Activated T-helper 2 cell treated with anti-CD3 and anti-CD28 coated beads, Interferon-gamma antibody, Interleukin-2, Interleukin-4, amounts not matched to agents 10 μg/mL and 5 μg/mL and 100 μg/mL, durations not matched to agents 14 hours and 24 hours and 36 hours (primary cell): ENCODE measurements around the gene LSP1. TPM values are rescaled to one million over a fixed set of nuclear protein-coding genes. Genes with fewer than 3 reads are reported as not detected.
A peak's percentile ranks its signal among the peaks of the same experiment; 100 is the strongest.

Experiments used
- DNase-seq: peaks from one replicate; pipeline ENCODE4 v3.0.0; 2021; ENCODE audit warnings: low spot score
- H3K27ac Mint-ChIP-seq: one replicate; pipeline ENCODE4 v1.8.0; 2021; ENCODE audit warnings: mixed read lengths
- H3K27me3 Mint-ChIP-seq: one replicate; pipeline ENCODE4 v1.8.0; 2021; ENCODE audit warnings: low read depth, mixed read lengths
- H3K36me3 Mint-ChIP-seq: one replicate; pipeline ENCODE4 v1.8.0; 2021; ENCODE audit warnings: low read depth, mixed read lengths
- H3K4me1 Mint-ChIP-seq: one replicate; pipeline ENCODE4 v1.8.0; 2021; ENCODE audit warnings: low read depth, mixed read lengths
- H3K4me3 Mint-ChIP-seq: one replicate; pipeline ENCODE4 v1.8.0; 2021; ENCODE audit warnings: low read depth, mild to moderate bottlenecking, moderate library complexity, mixed read lengths
- H3K9me3 Mint-ChIP-seq: one replicate; pipeline ENCODE4 v1.8.0; 2021; ENCODE audit warnings: mixed read lengths
- intact Hi-C: fragments of 100-400 bp; cut with micrococcal nuclease; formaldehyde crosslinking; loops from one replicate; pipeline ENCODE4 v1.15.1; 2023
- total RNA-seq: library from RNA; stranded (reverse); gene quantifications from 2 replicates; pipeline ENCODE4 v1.2.3, GENCODE V29; 2022

Gene LSP1
- total RNA-seq, 1 donor from 2014 or later = 449 TPM

DNA sequence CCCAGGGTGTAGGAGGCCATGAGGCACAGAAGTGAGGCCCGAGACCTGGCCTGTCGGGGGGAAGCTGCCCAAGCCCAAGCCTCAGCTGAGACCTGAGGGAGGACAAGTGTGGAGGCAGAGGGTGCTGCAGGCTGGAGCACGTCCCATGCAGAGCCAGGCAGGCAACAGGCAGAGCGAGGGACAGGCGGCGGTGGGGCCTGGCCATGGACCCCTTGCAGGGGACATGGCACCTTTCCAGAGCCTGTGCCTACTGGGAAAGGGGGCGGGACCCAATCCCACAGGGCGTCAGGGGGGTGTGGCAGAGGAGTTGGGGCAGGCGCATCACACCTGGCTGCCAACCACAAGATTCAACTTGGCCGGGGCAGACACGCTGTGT is 9.8 kb upstream of the LSP1 start:
- no peak for DNase-seq
- peaks cover 1% of the 10 kb centered on the region for H3K27me3 Mint-ChIP-seq
- no peak overlapping the region for H3K4me3 Mint-ChIP-seq
- intact Hi-C loops = no loop called here
- H3K27ac Mint-ChIP-seq = peak overlapping the region; percentile 95
- peaks cover 37% of the 10 kb centered on the region for H3K4me1 Mint-ChIP-seq
- no peaks in the 10 kb centered on the region for H3K36me3 Mint-ChIP-seq
- no peaks in the 10 kb centered on the region for H3K9me3 Mint-ChIP-seq

DNA sequence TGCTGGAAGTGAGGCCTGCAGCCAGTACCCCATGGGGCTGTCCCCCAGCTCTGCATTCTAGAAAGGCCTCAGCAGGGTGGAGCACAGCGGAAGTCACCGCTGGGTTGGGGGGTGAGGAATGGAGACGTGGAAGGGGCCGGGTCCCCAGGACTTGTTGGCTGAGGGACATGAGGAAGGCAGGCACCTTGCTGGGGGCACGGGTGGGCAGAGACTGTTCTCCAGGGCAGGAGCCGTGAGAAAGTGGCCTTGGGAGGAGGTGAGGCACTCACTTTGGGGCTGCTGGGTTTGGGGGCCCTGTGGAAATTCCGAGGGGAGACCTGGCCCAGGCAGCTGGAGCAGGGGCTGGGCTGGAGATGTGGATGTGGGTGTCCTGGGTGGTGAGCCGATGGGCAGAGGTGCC is 9.1 kb upstream of the LSP1 start:
- H3K4me1 Mint-ChIP-seq = peaks cover 37% of the 10 kb centered on the region
- no peaks in the 10 kb centered on the region for H3K9me3 Mint-ChIP-seq
- no peak overlapping the region for H3K4me3 Mint-ChIP-seq
- peaks cover 1% of the 10 kb centered on the region for H3K27me3 Mint-ChIP-seq
- H3K36me3 Mint-ChIP-seq = no peaks in the 10 kb centered on the region
- intact Hi-C loops = no loop called here
- no peak for DNase-seq
- H3K27ac Mint-ChIP-seq = peak overlapping the region; percentile 95

DNA sequence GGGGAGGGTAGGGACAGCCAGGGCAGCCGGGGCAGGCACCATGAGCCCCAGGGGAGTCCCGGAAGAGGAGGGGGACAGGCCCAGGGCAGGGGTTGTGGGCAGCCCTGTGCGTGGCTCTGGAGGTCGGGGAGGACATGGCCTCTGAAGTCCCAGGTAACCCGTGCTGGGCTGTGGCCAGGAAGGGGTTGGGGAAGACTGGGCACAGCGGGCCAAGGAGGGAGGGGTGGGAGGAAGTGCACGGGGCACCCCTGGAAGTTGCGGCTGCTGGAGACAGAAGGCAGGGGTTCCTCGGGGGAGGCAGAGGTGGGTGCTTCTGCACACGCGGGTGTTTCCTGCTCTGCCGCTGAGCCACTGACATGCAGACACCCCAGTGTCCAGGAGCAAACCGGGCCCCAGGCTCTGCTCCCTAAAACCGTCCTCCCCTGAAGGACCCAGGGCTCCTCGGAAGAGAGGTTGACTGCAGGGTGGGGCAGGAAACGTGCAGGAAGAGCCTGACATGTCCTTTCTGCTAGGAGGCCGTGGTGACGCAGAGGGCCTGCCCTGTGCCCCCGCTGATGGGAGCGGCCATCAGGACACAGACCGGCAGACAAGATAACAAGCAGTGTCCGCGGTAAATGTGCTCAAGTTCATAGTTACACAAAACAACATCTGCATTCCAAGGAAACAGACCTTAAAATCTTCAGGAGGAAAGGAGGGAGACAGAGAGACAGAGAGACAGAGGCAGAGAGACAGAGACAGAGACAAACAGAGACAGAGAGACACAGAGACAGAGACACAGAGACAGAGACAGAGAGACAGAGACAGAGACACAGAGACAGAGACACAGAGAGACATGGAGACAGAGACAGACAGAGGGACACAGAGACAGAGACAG is 8.4 kb upstream of the LSP1 start:
- intact Hi-C loops = no loop called here
- peak; percentile 32 for DNase-seq
- H3K4me1 Mint-ChIP-seq = peaks cover 39% of the 10 kb centered on the region

DNA sequence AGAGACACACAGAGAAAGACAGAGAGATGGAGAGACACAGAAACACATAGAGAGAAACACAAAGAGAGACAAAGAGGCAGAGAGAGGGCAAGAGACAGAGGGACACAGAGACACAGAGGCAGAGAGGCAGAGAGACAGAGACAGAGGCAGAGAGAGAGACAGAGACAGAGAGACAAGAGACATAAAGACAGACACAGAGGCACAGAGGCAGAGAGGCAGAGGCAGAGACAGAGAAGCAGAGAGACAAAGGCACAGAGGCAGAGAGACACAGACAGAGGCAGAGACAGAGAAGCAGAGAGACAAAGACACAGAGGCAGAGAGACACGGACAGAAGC is 7.8 kb upstream of the LSP1 start:
- peaks cover 1% of the 10 kb centered on the region for H3K27me3 Mint-ChIP-seq
- peak overlapping the region; percentile 73 for H3K4me3 Mint-ChIP-seq
- H3K9me3 Mint-ChIP-seq = no peaks in the 10 kb centered on the region
- H3K27ac Mint-ChIP-seq = peak overlapping the region; percentile 95
- intact Hi-C loops = no loop called here
- no peak for DNase-seq
- no peaks in the 10 kb centered on the region for H3K36me3 Mint-ChIP-seq
- H3K4me1 Mint-ChIP-seq = peaks cover 37% of the 10 kb centered on the region

More for the DNA sequence above, 8.4 kb upstream of the LSP1 start:
- no peaks in the 10 kb centered on the region for H3K36me3 Mint-ChIP-seq
- peak overlapping the region; percentile 73 for H3K4me3 Mint-ChIP-seq
- H3K9me3 Mint-ChIP-seq = no peaks in the 10 kb centered on the region
- H3K27ac Mint-ChIP-seq = peak overlapping the region; percentile 95
- H3K27me3 Mint-ChIP-seq = peaks cover 1% of the 10 kb centered on the region

DNA sequence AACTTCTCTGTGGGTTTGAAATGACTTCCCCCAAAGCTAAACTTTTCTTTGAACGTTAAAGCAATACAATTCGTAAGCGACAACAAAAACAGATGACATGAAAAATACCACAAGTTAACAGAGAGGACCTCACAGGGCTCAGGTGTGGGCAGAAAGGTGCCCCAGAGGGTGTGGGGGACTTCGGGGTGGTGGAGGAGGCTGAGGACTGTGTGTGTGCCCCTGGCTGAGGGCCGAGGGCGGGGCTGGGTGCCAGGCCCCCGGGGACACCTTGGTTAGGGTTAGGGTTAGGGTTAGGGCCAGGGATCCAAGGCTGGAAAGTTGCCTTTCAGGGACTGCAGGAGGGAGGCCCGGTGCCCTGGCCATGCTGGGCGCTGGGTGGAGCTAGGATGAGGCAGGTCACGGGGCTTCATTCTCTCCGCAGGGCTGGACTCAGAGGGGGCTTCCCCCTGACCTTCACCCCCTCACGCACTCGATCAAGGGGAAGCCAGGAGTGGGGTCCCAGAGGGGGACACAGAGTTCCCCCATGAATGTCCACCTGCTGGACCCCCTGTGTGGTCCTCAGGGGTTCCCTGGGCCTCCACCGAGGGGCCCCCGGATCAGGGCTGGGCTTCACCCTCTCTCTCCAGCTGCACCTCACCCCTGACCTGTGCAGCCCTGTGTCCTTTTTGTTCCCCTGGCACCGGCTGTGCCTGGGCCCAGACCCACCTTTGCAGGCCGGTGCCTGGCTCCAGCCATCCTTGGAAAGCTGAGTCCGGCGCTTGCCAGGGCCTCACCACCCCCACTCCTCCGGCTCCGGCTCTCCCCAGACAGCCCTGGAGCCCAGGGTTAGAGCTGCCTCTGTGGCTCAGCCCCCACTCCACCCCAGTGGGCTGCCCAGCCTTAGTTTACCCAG is 7.1 kb upstream of the LSP1 start:
- DNase-seq = no peak
- Mint-ChIP-seq H3K9me3 (no peaks in the 10 kb centered on the region), H3K4me3 (no peak overlapping the region), H3K4me1 (peaks cover 44% of the 10 kb centered on the region), H3K27ac (peak overlapping the region; percentile 95), H3K27me3 (peaks cover 1% of the 10 kb centered on the region), H3K36me3 (no peaks in the 10 kb centered on the region)
- intact Hi-C loops = no loop called here

DNA sequence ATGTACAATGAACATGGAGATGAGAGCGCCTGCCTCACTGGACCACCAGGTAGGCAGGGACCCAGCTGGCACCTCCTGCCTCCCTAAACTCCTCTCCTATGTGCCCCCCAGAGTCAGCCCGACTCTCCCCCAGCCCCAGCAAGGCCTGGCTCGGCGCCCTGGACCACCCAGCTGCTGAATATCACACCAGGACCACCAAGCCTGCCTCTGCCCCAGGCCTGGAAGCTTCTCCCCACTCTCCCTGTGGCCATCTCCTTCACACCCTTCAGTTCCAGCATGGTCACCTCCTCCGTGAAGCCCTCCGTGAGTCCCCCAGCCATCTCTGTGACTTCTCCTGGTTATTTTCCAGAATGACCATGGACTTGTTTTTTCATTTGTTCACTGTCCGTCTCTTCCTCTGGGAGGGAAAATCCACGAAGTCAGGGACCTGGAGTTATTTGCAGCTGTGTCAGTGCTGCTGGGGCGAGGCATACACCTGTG is 6.4 kb upstream of the LSP1 start:
- no peak for DNase-seq
- Mint-ChIP-seq H3K4me3 (no peak overlapping the region), H3K4me1 (peaks cover 49% of the 10 kb centered on the region), H3K27ac (no peak overlapping the region), H3K9me3 (no peaks in the 10 kb centered on the region), H3K27me3 (peaks cover 1% of the 10 kb centered on the region), H3K36me3 (no peaks in the 10 kb centered on the region)
- intact Hi-C loops = no loop called here

DNA sequence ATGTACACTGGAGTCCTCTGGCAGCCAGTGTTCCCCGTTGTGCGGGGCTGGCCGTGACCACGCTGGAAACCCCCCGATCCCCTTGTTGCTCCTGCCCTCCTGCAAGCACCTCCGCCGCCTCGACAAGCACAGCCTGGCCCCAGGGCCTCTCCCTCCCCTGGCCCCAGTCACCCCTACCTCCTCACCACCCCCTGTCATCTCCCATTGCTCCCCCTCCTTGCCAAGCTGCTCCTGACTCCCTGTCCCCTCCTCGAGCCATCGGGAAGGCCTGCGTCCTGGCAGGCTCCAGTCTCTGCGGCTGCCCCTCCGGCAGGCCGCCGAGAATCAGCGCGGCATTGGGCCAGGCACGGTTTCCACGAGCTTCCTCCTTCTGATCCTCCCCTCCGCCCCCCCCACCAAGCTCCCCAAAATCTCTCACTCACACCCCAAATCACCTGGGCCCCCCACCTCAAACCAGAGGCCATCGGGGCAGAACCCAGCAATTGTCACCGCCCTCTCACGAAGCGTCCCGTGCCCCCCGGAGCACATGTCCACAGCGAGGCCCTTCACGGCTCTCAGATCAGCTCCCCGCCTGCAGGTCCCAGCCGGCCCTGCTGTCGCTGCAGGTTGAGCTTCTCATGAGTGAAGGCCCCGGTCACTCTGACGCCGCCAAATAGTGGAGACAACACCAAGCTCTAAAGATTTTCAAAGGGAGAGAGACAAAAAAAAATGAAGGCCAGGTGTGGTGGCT is 5.7 kb upstream of the LSP1 start:
- no peak overlapping the region for H3K4me3 Mint-ChIP-seq

DNA sequence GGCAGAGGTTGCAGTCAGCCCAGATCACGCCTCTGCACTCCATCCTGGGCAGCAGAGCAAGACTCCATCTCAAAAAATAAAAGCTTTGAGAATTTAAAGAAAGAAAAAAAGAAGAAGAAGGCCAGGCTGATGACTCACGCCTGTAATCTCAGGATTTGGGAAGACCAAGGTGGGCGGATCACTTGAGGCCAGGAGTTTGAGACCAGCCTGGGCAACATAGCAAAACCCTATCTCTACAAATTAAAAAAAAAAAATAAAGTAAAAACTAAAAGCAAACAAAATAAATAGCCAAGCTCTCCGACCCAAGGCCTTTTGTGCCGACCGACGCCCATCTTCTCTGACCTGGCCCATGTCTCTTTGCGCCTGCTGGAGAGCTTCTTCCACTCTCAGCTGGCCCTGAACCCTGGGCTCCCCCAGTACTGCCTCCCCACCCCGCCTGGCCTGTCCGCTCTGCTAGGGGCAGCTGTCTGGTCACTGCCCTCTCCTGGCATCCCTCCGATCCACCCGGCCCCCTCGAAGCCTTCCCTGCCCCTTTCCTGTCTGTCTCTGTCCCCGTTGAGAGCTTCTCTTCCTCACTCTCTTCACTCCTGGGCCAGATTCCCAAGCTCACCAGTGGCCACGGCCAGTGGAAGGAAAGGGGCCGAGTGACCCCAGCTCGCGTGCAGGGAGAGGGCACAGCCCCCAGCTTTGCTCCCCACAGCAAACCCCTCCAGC is 4.8 kb upstream of the LSP1 start:
- Mint-ChIP-seq H3K36me3 (peaks cover 3% of the 10 kb centered on the region), H3K27me3 (peaks cover 1% of the 10 kb centered on the region), H3K4me3 (no peak overlapping the region), H3K27ac (no peak overlapping the region), H3K9me3 (no peaks in the 10 kb centered on the region), H3K4me1 (peaks cover 56% of the 10 kb centered on the region)
- intact Hi-C loops = no loop called here
- no peak for DNase-seq

More for the DNA sequence above, 5.7 kb upstream of the LSP1 start:
- H3K36me3 Mint-ChIP-seq = no peaks in the 10 kb centered on the region
- peaks cover 1% of the 10 kb centered on the region for H3K27me3 Mint-ChIP-seq
- DNase-seq = no peak
- peaks cover 51% of the 10 kb centered on the region for H3K4me1 Mint-ChIP-seq
- H3K9me3 Mint-ChIP-seq = no peaks in the 10 kb centered on the region
- H3K27ac Mint-ChIP-seq = peak overlapping the region; percentile 36
- intact Hi-C loops = no loop called here

DNA sequence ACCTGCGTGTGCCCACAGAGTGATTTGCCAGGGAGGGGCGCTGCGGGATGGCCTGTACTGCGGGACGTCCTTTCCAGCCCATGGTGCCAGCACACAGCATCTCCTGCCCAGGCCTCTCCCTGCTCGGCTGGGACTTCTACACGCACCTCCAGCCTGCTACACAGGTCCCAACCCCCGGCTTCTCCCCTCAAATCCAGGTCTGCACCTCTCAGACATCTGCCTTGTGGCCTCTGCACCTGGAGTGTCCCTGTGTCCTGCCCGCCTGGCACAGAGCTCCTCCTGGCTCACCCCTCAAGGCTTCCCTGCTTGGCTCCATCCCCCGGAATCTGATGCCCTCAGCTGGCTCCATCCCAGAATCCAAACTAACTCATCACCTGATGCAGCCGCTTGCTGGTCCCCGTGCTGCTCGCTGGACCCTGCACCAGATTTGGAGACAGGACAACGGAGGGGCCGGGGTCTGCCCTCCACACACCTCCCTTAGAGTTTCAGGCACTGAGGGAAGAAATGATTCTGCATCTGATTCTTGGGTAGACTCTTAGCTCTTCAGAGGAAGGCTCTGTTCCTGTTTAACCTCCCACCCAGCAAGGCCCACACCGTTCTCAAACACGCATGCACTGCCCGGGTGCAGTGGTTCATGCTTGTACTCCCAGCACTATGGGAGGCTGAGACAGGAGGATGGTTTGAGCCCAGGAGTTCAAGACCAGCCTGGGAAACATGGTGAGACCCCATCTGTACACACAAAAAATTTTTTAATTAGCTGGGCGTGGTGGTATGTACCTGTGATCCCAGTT is 4.0 kb upstream of the LSP1 start:
- Mint-ChIP-seq H3K9me3 (no peaks in the 10 kb centered on the region), H3K27me3 (peaks cover 1% of the 10 kb centered on the region), H3K4me3 (no peak overlapping the region)

DNA sequence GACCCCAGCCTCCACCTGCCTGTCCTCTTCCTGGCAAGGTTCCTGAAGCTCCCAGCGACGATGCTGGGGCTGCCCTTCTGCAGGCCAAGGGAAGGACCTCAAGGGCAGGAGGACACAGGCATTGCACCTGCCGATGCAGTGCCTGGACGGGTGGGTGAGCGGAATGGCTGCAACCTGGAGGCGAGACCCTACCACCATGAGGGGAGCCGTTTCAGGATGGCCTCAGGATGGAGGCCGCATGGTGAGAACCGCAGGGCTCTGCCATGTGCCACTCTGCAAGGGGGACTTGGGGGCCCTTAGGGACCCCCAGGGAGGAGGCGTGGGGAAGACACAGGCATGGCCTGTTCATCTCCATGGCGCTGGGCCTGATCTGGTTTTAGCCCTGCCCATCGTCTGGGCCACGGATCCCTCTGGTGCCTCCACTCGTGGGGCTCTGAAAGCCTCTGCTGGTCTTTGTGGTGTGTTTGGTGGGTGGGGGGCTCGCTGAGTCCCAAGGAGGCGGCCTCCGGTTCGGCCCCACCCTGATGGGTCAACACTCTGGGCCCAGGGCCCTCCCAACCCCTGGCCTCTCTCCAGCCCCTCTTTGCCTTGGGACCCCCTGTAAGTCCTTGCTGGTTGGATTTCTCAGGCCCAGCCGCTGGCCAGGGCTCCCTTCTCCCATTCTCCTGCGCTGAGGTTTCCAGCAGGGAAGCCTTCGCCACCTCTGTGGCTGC is 1.3 kb upstream of the LSP1 start:
- intact Hi-C loops = loop anchor here (2.0 kb wide), 2 partner anchors 19 to 1041 kb away; no protein-coding TSS in a partner anchor
- H3K4me1 Mint-ChIP-seq = peaks cover 36% of the 10 kb centered on the region
- no peaks in the 10 kb centered on the region for H3K27me3 Mint-ChIP-seq

More for the DNA sequence above, 4.0 kb upstream of the LSP1 start:
- Mint-ChIP-seq H3K4me1 (peaks cover 49% of the 10 kb centered on the region), H3K36me3 (peaks cover 11% of the 10 kb centered on the region), H3K27ac (peak overlapping the region; percentile 42)
- intact Hi-C loops = no loop called here
- DNase-seq = no peak

DNA sequence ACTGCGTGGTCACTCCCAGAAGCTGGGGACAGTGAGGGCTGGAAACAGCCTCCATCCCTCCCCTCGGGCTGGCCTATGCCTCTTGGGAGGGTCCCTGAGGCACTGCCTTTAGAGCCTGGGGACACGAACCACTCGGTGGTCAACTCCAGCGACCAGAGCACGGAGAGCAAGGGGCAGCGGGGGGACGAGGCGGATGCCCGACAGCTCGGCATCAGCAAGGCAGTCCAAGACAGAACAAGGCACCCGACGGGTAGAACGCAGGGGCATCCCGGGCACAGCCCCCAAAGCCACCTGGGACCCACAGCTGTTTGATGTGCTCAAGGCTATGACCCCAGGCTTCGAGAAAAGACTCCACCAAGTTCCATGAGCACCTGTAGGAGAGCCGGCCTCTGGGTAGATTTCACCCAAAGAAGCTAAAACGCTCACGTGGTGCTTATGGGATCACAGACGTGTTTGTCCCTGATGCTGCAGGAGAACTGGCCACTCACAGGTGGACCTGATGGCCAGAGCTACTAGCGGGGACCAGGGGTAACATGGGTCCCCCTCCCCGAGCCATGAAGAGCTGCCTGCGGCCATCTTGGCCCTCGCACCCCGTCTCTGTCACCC is 510 bp upstream of the LSP1 start:
- no peaks in the 10 kb centered on the region for H3K27me3 Mint-ChIP-seq
- peak overlapping the region; percentile 99 for H3K27ac Mint-ChIP-seq
- H3K9me3 Mint-ChIP-seq = no peaks in the 10 kb centered on the region
- H3K36me3 Mint-ChIP-seq = peaks cover 23% of the 10 kb centered on the region
- intact Hi-C loops = loop anchor here (2.0 kb wide), 2 partner anchors 18 to 1040 kb away; no protein-coding TSS in a partner anchor
- DNase-seq = no peak
- peak overlapping the region; percentile 100 for H3K4me3 Mint-ChIP-seq
- H3K4me1 Mint-ChIP-seq = peaks cover 35% of the 10 kb centered on the region

More for the DNA sequence above, 1.3 kb upstream of the LSP1 start:
- no peak for DNase-seq
- no peaks in the 10 kb centered on the region for H3K9me3 Mint-ChIP-seq
- H3K36me3 Mint-ChIP-seq = peaks cover 23% of the 10 kb centered on the region
- H3K4me3 Mint-ChIP-seq = peak overlapping the region; percentile 100
- peak overlapping the region; percentile 99 for H3K27ac Mint-ChIP-seq
